ENCODE results near the gene MRI1.

GRCh38 chr19:13761423-13761822 lies 2.9 kb upstream of the MRI1 start:
- TF ChIP-seq CTCF (IDR thresholded peaks at IDR 0.05) (no peak), POLR2A (IDR thresholded peaks at IDR 0.05) (no peak)

All from esophagus squamous epithelium (tissue), 4 donors.